Coronary artery (tissue), 2 donors: ENCODE measurements around the gene SETD1B.

Source experiments
- DNase-seq: peaks from one replicate; pipeline ENCODE4 v3.0.0-alpha.2; 2017; ENCODE audit warnings: low spot score
- H3K27ac ChIP-seq, 2 donors: fragments of 200-600 bp; sonication (generic); one replicate each; pipeline ENCODE4 v1.5.1; 2016 to 2019
- H3K4me3 ChIP-seq: fragments of 200-600 bp; sonication (generic); 2 replicates; pipeline ENCODE4 v1.5.1; 2016; ENCODE audit warnings: mild to moderate bottlenecking, moderate library complexity
- TF ChIP-seq, protein P1 (sequence below): fragments of 200-600 bp; sonication (generic); IDR thresholded peaks from one replicate; pipeline ENCODE4 v1.5.1; 2019; ENCODE audit warnings: antibody characterized with exemption

Gene SETD1B

DNA sequence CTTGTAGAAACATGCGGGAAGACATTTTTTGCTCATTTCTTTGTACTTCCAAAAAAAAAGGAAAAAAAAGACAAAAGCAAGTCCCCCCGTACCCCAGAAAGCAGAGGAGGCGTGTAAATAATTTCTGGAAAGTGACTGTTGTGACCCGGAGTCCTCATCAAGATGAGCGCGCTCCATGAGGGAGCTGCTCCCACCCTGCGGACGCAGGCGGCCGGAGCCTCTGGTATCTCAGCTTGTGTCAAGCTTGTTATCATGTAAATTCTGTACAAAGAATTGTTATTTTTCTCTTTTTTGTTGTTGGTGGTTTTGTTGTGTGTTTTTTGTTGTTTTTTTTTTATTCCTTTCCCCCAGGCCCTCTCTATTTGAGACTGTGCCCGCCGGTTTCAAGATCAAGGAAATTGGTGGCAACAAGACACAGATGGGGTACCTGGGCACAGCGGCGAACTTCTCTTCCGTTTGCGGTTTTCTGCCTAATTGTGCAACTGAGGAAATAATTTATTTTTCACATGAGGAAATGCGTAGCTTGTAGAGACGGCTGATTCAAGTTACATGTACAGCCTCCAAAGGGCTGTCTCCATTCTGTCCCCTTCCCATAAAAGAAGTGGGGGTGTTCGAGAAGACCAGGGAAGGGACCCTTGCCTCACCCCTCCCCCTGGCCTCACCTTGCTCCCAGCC lies 27.9 kb downstream of the SETD1B start:
- no peak for DNase-seq
- TF ChIP-seq, protein P1, sequence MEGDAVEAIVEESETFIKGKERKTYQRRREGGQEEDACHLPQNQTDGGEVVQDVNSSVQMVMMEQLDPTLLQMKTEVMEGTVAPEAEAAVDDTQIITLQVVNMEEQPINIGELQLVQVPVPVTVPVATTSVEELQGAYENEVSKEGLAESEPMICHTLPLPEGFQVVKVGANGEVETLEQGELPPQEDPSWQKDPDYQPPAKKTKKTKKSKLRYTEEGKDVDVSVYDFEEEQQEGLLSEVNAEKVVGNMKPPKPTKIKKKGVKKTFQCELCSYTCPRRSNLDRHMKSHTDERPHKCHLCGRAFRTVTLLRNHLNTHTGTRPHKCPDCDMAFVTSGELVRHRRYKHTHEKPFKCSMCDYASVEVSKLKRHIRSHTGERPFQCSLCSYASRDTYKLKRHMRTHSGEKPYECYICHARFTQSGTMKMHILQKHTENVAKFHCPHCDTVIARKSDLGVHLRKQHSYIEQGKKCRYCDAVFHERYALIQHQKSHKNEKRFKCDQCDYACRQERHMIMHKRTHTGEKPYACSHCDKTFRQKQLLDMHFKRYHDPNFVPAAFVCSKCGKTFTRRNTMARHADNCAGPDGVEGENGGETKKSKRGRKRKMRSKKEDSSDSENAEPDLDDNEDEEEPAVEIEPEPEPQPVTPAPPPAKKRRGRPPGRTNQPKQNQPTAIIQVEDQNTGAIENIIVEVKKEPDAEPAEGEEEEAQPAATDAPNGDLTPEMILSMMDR, result no peak
- Histone ChIP-seq H3K27ac (no peak overlapping the region), H3K4me3 (no peak overlapping the region)

DNA sequence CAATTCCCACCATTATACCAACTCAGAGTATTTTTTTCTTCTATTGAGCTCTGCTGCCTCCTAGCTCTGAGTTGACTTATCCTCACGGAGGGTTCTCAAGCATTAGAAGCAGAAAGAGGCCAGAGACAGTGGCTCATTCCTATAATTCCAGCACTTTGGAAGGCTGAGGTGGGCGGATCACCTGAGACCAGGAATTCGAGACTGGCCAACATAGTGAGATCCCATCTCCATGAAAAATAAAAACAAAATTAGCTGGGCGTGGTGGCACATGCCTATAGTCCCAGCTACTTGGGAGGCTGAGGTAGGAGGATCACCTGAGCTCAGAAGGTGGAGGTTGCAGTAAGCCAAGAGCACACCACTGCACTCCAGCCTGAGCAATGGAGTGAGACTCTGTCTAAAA lies 33.9 kb downstream of the SETD1B start:
- H3K4me3 ChIP-seq, result no peak overlapping the region
- no peak overlapping the region for H3K27ac ChIP-seq
- TF ChIP-seq, protein P1, result no peak
- DNase-seq, result no peak

DNA sequence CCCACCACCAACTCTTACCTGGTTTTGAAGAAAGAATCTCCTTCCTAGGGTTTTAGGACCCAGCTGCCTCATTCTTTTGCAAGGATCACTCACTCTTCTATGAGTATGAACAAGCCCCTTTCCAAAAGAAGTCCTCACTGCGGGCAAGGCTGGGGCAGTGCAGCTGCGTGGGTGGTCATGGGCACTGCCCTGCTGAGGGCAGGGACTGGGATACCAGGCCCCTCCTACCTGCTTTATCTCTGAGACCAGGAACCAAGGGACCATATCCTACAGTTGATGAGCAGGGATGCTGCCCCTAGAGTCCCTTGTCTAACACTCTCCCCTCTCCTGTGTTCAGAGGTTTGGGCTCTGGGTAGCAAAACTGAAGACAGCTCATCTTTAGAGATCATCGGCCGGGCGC lies 34.3 kb downstream of the SETD1B start:
- TF ChIP-seq, protein P1, result no peak
- no peak overlapping the region for H3K27ac ChIP-seq
- H3K4me3 ChIP-seq, result no peak overlapping the region
- DNase-seq, result no peak

DNA sequence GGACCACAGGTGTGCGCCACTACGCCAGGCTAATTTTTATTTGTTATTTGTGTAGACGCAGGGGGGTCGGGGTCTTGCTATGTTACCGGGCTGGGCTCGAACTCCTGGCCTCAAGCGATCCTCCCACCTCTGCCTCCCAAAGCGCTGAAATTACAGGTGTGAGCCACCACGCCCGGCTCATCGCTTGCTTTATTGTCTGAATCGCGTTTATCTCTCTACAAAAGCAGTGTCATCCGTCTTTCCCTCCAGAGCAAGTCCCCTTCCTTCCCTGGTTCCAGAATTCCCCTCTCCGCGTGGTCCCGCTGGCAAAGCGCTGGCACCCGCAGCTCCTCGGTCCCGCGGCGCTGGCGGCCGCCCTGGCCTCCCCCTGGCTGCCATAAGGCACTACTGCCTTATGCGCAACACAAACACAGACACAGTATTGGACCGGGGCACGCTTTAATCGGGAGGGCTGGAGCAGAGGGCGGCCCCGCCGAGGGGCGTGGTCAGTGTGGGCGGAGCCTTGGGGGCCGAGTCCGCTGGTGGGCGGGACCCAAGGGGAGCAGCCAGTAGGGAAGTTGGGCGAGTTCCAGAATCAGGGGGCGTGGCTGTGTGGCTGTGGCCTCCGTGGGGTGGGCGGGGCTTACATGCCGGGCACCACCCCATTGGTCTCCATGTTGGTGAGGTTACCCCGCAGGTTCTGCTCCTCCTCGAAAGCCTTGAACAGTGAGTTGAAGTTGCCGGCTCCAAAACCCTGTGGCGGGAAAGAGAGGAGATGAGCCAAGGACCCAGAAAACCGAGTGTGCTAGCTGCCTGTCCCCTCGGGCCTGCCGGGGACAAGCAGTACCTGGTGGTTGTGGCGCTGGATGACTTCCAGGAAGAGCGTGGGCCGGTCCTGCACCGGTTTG lies 35.5 kb downstream of the SETD1B start:
- TF ChIP-seq, protein P1, result no peak
- peak; percentile 98 for DNase-seq
- Histone ChIP-seq H3K27ac (peak overlapping the region in 1 of 2 donors; percentile 81), H3K4me3 (peak overlapping the region; percentile 84)

DNA sequence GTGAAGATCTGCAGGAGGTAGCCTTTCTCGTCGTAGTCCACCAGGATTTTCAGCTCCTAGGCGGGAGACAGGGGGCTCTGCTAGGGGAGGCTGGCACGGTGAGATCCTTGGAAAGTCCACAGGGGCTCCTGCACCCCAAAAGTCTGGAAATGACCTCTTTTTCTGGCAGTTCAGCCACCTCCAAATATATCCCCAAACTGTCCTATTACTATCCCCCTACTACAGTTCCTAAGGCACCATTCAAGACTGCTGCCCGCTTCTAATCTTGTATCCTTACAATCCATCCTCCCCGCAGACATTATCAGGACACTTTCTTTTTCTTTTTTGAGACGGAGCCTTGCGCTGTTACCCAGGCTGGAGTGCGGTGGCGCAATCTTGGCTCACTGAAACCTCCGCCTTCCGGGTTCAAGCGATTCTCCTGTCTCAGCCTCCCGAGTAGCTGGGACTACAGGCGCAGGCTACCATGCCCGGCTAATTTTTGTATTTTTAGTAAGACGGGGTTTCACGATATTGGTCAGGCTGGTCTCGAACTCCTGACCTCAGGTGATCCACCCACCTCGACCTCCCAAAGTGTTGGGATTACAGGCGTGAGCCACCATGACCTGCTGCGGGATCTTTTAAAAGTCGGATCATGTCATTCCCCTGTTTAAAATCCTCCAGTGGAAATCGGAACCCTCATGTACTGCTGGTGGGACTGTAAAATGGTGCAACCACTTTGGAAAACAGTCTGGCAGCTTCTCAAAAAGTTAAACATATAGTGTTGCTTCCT lies 36.4 kb downstream of the SETD1B start:
- DNase-seq, result peak; percentile 77
- TF ChIP-seq, protein P1, result no peak
- H3K4me3 ChIP-seq, result peak overlapping the region; percentile 84
- peak overlapping the region in 1 of 2 donors; percentile 81 for H3K27ac ChIP-seq

DNA sequence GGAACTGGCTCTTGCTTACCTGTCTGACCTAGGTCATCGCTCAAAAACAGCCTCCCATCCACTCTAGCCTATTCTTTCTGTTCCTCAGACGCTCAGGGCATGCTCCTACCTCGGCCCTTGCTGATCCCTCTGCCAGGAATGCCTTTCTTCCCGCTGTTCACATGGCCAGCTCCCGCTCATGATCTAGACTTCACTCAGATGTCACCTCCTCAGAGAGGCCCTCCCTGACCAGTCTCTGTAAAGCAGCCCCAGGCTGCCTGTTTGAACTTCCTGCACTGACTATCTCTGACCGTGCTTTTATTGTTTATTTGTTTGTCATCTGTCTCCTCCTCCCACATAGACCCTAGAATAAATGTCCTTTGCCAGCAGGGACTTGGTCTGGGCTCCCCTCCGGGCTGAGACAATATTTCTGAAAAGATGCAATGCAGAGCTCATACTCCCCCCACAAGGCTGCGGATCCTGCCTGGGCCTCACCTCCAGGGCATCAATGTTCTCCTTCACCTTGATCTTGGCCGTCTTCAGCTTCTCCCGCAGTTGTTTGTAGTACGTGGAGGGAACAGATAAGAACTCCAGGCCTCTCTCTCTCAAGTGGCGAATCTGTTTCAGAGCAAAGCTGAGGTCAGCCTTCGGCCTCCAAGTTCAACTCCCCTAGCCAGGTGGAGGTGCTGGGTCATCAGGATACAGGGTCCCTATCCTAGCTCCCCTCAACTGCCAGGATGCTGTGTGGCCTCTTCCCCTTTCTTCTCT lies 39.6 kb downstream of the SETD1B start:
- Histone ChIP-seq H3K27ac (no peak overlapping the region), H3K4me3 (no peak overlapping the region)
- TF ChIP-seq, protein P1, result no peak
- no peak for DNase-seq
